ENCODE data around the gene ZNF211.
A peak's percentile ranks its signal among the peaks of the same experiment; 100 is the strongest.

ZNF211 gene

GRCh38 chr19:57632987-57633831, at the start of gene ZNF211:
TSS of gene ZNF211 (plus strand) at chr19:57633168. CDS start at chr19:57633347, 179 bp downstream.
- peak; percentile 98 for DNase-seq

GRCh38 chr19:57583521-57584416, 49.2 kb upstream of the ZNF211 start, which contains the start of gene ZIK1:
TSS of gene ZIK1 (plus strand) at chr19:57584145. CDS start at chr19:57584357, 212 bp downstream.
- peak; percentile 98 for DNase-seq

GRCh38 chr19:57587529-57587928, 45.4 kb upstream of the ZNF211 start:
- DNase-seq, result no peak

- DNase-seq, result no peak
These were observed 33.6 kb upstream of the ZNF211 start for GRCh38 chr19:57599377-57599760.

- peak; percentile 93 for DNase-seq
These were observed 33.1 kb upstream of the ZNF211 start, which contains the start of gene ZNF530 for GRCh38 chr19:57599761-57600383. TSS of gene ZNF530 (plus strand) at chr19:57599885. CDS start at chr19:57604346, 4,461 bp downstream.

GRCh38 chr19:57606931-57607330, 26.0 kb upstream of the ZNF211 start:
- no peak for DNase-seq

GRCh38 chr19:57611113-57611512, 21.9 kb upstream of the ZNF211 start:
- DNase-seq, result no peak

GRCh38 chr19:57613941-57614743, 18.8 kb upstream of the ZNF211 start, which contains the start of gene ZNF134:
TSS of gene ZNF134 (plus strand) at chr19:57614242. CDS start at chr19:57619469, 5,227 bp downstream.
- peak; percentile 90 for DNase-seq

- no peak for DNase-seq
These were observed 17.6 kb upstream of the ZNF211 start for GRCh38 chr19:57615346-57615745.

GRCh38 chr19:57620673-57621348, 12.2 kb upstream of the ZNF211 start:
- DNase-seq, result no peak

GRCh38 chr19:57623091-57623490, 9.9 kb upstream of the ZNF211 start:
- no peak for DNase-seq

GRCh38 chr19:57633832-57634131, 814 bp downstream of the ZNF211 start:
- DNase-seq, result no peak

- DNase-seq, result no peak
These were observed 4.4 kb downstream of the ZNF211 start for GRCh38 chr19:57637379-57637778.

- DNase-seq, result no peak
These were observed 8.8 kb downstream of the ZNF211 start for GRCh38 chr19:57641715-57642234.

GRCh38 chr19:57642396-57643046, 9.6 kb downstream of the ZNF211 start:
- DNase-seq, result no peak

GRCh38 chr19:57643734-57644133, 10.8 kb downstream of the ZNF211 start:
- DNase-seq, result no peak

- no peak for DNase-seq
These were observed 15.5 kb downstream of the ZNF211 start for GRCh38 chr19:57648331-57649003.

- DNase-seq, result no peak
These were observed 18.7 kb downstream of the ZNF211 start for GRCh38 chr19:57651654-57651996.

- DNase-seq, result no peak
These were observed 20.7 kb downstream of the ZNF211 start for GRCh38 chr19:57653689-57654088.

GRCh38 chr19:57655443-57655842, 22.5 kb downstream of the ZNF211 start:
- no peak for DNase-seq

Data from midbrain (tissue), 1 donor.